GM19452 (cell line): ENCODE data around the gene KNSTRN.

ENCODE experiments used
- ATAC-seq: cut with Tn5 transposase; IDR thresholded peaks from one replicate; pipeline ENCODE4 v1.9.1; 2021; ENCODE audit not compliant: unreplicated experiment

Gene KNSTRN, protein sequence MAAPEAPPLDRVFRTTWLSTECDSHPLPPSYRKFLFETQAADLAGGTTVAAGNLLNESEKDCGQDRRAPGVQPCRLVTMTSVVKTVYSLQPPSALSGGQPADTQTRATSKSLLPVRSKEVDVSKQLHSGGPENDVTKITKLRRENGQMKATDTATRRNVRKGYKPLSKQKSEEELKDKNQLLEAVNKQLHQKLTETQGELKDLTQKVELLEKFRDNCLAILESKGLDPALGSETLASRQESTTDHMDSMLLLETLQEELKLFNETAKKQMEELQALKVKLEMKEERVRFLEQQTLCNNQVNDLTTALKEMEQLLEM

DNA sequence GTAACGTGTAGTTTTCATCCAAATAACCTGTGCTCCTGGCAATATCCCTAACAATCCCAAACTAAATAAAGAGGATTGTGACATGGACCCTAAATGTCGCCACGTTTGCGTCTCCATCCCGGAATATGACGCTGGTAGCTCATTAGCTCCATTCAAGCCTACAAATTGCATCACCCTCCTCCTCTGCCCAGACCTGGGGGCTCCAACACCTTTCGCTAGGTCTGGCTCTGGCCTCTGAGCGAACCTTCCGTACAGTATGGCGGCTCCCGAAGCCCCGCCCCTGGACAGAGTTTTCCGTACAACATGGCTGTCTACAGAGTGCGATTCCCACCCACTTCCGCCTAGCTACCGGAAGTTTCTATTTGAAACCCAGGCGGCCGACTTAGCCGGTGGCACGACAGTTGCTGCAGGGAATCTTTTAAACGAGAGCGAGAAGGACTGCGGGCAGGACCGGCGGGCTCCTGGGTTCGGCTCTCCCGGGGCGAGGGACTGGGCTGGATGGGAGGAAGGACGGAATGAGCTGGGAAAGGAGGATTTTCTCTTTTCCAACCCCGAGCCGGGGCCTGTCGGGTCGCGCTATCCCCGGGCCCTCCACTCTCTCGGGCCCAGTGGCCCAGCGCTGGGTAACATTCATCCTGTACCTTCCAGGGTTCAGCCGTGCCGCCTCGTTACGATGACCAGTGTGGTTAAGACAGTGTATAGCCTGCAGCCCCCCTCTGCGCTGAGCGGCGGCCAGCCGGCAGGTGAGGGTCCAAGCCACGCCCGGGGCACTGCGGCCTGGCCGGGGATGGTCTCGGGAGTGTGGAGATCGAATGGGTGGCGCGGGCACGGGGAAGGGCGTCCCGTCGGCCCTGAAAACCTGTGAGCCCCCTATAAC lies at the start of gene KNSTRN:
TSS of gene KNSTRN (plus strand) at position 142 of the 877 bp plus-strand sequence. CDS start at position 257, 115 bp downstream.
- ATAC-seq: peak; percentile 92

DNA sequence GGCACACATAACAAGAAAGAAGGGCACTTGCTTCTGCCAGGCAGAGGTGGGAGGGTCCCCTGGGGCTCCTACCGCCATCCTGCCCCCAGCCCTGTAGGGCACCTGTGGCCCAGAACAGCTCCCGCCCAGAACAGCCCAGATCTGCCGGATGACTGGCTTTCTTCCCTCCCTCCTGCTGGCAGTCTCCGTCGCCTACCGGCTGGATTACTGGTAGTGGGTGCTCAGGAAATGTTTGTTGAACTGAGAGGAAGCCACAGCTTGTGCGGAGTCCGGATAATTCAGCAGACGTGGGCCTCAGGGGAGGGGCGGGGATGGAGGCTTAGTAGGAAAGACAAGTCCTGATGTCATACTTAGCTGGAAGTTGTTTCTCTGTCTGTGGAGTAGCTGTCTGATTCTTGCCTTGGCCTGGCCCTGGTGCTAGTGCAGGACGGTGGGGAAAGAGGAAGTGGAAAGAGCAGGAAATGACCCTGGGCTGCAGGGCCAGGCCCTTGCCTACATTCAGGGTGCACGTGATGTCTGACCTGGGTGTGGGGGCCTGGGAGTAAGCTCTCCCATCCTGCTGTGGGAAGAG lies 48.5 kb upstream of the KNSTRN start:
- no peak for ATAC-seq

DNA sequence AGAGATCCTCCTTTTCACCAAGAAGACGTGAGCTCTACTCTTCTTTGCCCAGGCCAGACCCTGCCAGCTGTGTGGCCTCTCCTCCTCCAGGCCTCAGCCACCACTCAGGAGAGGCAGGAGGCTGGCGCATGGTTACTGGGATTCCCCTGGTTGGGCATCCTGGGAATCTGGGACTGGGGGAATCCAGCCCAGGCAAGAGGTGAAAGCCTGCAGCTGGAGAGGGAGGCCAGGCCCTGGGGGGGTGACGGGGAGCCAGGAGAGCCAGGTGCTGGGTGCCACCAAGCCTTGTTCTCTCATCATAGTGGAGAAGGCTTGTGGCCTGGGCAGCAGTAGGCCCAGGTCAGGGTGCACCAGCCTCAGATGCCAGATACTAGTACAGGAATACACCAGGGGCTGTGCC lies 48.0 kb upstream of the KNSTRN start:
- ATAC-seq: no peak

DNA sequence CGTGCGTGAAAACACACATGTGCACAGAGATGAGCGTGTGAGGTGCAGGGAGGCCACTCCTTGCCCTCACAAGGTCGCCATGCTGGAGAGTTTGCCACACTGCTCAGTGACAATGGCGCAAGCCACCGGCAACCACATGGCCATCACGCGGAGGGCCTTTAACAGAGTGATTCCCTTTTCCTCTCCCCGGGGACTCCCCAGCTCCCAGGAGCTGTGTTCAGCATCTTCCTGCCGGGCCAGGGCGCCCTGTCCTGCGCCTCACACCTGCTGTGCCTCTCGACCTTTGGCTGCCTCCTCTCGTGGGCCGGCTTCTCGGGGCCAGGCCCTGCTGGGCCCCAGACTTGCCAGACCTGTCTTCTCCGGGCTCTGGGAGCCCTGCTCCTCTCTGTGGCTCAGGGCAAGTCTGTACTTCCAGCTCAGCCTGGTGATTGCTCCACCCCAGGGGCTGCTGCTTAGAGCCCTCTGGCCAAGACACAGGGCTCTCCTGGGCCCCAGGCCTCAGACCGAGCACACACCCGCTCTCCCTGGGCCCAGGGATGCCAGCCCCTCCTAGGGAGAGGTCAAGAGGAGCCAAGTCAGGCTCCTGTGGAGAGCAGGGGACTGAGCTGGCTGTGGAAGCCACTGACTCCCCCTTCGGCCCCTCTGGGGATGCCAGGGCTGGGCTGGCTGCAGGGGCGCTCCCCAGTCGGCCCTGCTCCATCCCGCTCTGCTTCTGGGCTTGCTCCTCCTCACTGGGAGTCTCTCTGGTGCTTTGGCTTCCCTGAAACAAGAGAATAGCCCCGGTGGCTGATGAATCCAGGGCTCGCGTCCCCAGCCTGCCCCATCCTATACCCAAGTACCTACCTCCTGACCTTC lies 47.4 kb upstream of the KNSTRN start:
- no peak for ATAC-seq

DNA sequence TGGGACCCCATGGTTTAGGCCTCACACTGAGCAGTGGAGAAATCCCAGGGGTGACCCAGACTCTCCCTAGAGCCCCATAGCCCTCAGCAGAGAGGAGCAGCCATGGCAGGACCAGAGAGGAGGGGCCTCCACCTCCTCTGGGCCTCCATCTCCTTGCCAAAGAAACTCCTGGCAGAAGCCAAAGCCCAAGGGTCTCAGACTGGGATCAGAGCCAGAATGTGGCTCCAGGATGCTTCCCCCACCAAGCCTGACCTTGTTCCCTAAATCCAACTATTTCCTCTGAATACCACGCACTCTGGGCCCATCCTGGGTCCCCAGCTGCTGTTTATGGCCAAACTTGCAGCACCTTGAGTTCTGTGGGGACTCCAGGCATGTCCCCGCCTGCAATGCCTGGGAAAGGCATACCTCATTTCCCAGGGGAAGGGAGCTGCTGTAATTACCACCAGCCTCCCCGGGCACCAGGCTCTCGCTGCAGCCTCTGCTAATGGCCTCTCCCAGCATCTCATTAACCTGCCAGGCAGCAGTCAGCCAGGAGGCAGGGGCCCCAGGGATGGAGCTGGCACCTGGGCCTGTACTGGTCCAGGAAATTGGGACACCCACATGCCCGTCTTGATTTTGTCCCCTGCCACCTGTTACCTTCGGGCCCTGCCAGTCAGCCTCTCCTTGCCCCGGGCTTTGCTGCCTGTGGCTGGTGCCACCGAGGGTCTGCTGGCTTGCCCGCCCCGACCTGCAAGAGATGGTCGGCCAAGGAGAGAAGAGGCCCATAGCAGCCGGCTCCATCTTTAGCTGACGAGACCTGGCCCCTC lies 46.4 kb upstream of the KNSTRN start:
- ATAC-seq: no peak

DNA sequence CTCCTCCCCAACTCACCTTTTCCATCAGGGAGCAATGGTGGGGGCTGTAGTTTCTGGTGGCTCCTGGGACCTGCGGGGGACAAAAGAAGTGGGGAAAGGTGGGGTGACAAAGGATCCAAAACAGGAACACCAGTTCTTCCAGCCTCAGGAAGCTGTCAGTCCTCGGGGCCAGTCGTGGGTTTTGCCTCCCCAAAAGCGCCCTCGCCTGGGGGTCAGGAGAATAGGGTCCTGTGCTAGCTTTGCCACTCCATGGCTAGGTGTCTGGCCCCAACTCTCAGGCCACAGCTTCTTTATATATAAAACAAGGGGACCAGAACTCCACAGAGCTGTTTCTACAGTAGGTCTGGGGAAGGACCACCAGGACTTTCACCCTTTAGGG lies 45.8 kb upstream of the KNSTRN start:
- ATAC-seq: no peak

DNA sequence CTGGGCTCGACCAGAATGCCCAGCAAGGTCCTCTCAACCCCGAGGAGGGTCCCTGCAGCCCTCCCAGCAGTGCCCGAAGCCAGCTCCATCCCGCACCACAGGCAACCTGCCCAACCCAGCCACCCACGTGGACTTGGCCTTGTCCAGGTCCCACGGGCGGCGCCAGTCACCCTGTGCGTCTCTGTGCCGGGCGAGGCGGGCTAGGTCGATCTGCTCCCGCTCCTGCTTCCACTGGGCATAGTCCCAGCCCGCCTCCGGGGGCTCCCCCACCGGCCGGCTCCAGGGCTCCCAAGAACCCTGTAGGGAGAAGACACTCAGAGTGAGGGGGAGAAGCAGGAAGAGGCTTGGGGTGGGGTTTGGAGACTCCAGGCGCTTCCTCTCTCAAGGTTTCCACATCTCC lies 44.9 kb upstream of the KNSTRN start:
- ATAC-seq: no peak

DNA sequence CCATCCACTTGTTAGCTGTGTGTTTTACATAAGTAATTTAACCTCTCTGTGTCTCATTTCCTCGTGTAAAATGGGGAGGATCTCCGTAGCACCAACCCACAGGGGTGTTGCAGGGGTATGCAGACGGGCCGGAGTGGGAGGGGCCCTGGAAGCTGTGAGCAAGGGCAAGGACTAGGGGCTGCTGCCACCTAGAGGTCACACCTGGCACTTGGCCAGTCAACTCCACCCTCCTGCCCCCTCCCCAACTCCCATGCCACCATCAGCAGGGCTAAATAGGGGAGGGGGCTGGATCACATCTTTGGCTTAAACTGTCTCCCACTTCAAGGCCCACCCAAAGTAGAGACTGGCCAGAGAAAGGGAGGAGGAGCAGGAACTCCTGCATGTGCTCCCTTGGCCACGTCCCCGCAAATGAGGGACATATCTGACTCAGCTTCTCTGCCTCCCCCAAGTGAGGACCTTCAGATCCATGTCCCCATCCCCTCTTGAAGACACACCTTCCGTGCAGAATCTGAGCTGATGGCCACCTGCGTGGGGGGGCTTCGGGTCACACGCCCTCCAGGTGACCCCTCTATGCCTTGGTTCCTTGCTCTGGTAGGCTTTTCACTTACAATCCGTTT lies 44.4 kb upstream of the KNSTRN start:
- ATAC-seq: peak; percentile 69

DNA sequence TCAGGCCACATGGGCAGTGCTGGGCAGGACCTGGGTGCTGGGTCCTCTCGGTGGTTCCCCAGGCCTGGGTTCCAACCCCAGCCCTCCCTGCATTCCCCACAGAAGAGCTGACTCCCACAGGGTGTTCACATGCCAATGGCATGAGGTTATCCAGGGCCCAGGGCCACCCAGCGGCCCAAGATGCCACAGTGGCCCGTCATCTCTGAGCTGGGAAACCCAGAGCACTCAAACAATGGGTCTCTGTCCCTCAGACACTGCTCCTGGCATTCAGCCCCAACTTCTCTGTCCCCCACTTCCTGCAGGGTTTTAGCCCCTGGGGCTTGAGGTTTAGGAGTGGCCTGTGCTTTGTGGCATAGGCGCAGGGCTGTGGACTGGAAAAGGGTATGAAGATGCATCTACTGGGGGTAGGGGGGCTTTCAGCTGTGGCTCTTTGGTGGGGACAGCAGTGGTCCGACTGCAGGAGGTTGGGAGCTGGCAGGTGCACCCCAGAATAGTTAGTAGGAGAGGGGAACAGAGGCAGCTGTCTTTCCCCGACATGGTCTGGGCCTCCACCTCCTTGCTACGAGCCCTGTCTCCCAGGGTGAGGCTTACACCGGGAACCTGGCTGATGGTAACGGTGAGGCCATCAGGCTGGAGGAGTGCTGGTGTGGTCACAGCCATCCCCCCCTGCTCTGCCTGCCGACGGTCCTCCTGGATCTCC lies 43.5 kb upstream of the KNSTRN start:
- no peak for ATAC-seq

DNA sequence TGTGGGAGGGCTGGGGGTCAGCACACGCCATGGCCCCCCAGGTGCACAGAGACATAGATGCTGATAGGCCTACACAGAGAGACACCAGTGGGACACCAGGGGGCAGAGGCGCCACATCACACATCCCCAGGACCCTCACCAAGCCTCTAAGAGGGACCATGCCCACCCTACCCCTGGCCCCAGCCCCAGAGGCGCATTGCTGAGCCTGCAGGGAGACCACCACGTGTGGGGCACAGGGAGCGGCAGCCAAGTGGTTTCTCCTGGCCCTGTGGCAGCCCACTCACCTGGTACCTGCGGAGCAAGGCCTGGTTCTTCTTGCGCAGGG lies 42.9 kb upstream of the KNSTRN start:
- ATAC-seq: no peak

DNA sequence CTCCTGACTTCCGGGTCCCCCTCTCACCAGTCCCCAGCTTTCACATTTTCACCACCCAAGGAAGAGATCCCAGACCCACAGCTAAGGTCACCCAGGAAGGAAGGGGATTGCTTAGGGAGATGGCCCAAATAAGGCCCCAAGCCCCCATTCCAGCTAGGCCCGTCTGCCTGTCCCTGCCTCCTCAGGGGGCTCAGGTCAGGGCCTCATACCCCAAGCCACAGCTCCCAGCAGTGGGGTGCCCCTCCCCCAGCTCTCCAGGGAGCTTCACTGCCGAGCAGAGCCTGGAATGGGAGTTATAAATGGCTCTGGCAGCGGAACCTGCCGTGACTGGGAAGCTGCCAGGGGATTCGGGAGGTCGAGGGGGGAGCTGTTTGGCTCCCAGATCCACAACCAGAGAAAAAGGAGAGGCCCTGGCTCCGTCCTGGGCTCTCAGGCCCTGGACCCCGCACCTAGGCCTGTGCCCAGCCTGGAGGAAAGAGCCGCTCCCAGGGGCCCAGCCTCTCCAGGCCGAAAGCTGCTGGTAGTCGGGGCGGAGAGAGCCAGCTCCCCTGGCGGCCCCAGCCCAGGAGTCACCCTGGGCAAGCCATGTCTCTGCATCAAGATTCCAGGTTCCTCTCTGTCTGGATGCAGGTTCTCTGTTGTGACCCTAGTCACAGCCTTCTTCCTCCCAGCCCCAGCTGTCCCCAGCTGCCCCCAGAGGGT lies 42.3 kb upstream of the KNSTRN start:
- no peak for ATAC-seq

DNA sequence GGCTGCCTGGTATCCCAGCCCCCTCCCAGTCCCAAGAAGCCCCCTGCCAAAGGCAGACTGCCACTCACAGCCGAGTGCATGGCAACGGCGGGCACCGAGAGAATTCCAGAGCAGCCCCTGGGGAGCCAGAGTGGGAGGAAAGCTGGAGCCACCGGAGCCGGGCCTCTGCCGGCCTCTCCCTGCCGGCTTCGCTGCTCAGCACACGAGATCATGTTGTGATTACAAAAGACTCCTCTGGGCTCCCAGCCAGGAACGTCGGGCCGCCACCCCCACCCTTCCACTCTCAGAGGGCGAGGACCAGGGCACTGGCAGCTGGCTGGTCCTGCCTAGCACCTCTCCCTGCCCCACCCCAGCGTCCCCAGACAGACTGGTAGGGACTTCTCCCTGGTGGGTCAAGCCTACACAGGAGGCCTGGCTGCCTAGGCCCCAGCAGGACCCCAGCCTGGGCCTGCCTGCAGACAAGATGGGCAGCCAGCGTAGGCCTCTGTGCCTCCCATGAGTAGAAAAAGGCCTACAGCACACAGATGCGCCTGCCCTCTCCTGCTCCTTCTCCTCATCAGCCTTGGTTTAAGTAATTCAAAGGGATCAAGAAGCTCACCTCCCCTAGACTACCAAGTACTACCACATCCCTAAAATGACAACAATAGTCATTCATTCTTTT lies 41.7 kb upstream of the KNSTRN start, which contains the start of gene CCDC9B:
TSS of gene CCDC9B (minus strand) at position 200 of the 661 bp plus-strand sequence. CDS start at position 80, 120 bp downstream.
- ATAC-seq: no peak

DNA sequence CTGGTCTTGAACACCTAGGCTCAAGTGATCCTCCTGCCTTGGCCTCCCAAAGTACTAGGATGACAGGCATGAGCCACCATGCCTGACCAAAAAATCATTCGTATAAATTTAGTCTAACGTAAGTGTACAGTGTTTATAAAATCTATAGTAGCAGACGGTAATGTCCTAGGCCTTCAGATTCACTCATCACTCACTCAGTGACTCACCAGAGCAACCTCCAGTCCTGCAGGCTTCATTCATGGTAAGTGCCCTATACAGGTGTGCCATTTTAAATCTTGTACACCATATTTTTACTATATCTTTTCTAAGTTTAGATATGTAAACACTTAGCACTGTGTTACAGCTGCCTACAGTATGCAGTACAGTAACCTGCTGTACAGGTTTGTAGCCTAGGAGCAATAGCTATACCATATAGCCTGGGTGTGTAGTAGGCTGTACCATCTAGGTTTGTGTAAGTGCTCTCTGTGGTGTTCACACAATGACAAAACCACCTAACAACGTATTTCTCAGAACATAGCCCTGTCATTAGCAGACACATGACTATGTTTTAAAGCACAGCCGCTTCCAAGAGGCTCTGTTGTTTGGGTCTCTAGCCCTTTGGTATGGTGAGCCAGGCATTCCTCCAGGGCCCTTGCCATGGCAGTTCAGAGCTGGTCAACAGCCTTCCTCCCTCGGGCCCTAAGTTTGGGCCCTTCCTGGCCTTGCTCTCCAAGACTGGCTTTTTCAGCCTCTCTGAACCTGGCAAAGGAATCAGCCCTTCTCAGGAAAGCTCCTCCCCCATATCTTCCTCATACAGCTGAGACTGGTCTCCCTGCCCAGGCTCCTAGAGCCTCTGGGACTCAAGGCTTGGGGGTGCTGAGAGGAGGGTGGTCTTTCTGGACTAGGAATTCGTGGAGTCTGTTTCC lies 39.9 kb upstream of the KNSTRN start:
- no peak for ATAC-seq

DNA sequence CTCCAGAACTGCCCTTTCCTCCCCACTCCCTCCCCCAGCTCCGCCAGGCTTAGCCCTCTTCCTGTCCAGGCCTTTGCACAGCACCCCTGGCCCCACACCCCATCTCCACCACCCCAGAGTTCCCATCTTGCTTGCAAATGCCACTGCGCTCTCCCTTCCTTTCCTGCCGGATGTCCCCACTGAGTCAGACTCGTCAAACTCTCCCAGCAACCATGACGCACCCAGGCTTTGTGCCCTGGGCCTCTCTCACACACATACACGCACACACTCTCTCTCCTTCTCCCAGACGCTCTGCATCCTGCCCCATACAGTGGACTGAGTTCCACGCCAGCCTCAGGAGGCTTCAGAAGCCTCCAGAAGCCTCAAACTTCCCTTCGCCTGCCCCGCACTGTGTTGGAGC lies 39.0 kb upstream of the KNSTRN start:
- no peak for ATAC-seq

DNA sequence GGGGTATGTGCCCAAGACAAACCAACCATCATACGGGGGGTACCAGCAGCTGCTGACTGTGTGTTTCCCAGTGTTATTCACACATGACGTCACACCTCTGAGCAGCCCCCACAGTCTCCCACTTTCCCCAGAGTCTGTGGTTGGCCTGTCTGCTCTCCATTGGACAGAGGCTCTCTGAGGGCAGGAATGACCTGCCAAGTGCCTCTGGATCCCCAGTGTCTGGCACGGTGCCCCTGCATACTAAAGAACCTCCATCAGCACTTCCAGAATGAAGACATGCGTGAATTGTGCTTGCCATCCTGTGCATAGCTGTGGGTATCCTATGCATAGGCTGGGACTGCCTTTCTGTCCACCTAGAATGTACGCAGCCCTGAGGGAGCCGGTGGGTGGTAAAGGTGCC lies 38.3 kb upstream of the KNSTRN start:
- ATAC-seq: no peak

DNA sequence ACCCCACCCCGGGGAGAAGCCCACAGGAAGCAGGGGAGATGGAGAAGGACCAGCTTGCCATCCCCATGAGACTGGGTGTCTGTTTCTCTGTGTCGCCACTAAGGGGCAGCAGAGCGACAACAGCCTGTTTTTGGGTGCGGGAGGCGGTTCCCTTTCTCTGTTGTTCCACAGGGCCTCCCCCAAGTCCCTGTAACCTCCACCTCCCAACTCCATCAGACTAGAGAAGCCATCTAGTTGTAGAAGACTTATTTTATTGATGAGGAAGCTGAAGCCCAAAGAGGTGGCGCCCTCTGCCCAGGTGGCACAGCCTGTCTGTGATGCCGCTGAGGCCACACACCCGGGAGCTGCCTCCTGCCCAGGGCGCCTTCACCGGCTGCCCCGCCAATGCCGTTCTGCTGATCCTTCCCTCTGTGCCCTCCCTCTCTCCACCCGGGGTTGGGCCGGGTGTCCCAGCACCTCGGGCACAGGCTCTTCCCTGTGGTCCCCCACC lies 37.8 kb upstream of the KNSTRN start:
- ATAC-seq: no peak
